ENCODE data around the gene ACOXL. TPM values are rescaled to one million over a fixed set of nuclear protein-coding genes. Genes with fewer than 3 reads are reported as not detected.

Gene ACOXL
- total RNA-seq, 5 donors from 2014 or later (not counting 1 experiment from before 2014, with no cell fraction given), result 0.10 TPM; not detected in 4

GRCh38 chr2:111030945-111031344, 298.6 kb downstream of the ACOXL start:
- no peaks in the 10 kb centered on the region for H3K4me1 ChIP-seq (ENCODE audit: control insufficient read depth in 1 of 2, extremely low read depth in 1 of 2, insufficient read depth in 2 of 2, low read length in 2 of 2)
- no CpG with 5 or more reads among the region's 2 CpGs for WGBS (ENCODE audit: insufficient coverage)
- CTCF ChIA-PET, result interaction anchor here in 1 of 2 donors (0.5 kb wide), 1 partner anchor 164 kb away, joined by 3 read pairs; no protein-coding TSS in a partner anchor

GRCh38 chr2:111031546-111032478, 299.4 kb downstream of the ACOXL start:
- Histone ChIP-seq H3K36me3 (ENCODE audit: control insufficient read depth in 2 of 2, extremely low read depth in 1 of 2, insufficient read depth in 1 of 2, low read length in 1 of 2) (no peaks in the 10 kb centered on the region), H3K4me3 (ENCODE audit: control insufficient read depth in 1 of 2, extremely low read depth in 1 of 2, low read length in 1 of 2) (no peak overlapping the region), H3K27me3 (replicated peaks in 1 of 2; ENCODE audit: control insufficient read depth in 2 of 2, extremely low read depth in 1 of 2, insufficient read depth in 2 of 2, low read length in 1 of 2) (peaks cover 0 to 20% of the 10 kb centered on the region in 2 experiments), H3K9me3 (no peaks in the 10 kb centered on the region), H3K4me1 (ENCODE audit: control insufficient read depth in 1 of 2, extremely low read depth in 1 of 2, insufficient read depth in 2 of 2, low read length in 2 of 2) (no peaks in the 10 kb centered on the region), H3K27ac (ENCODE audit: low read length) (no peak overlapping the region)
- 83% methylated on average over 4 of the region's 15 CpGs for WGBS (ENCODE audit: insufficient coverage)
- Mint-ChIP-seq H3K27me3 (peaks cover 0 to 35% of the 10 kb centered on the region in 2 donors), H3K36me3 (no peaks in the 10 kb centered on the region), H3K4me3 (no peak overlapping the region), H3K27ac (no peak overlapping the region), H3K4me1 (peaks cover 0 to 2% (median 2%) of the 10 kb centered on the region in 3 donors), H3K9me3 (no peaks in the 10 kb centered on the region)
- DNase-seq (no peak), ATAC-seq (replicated peaks in 1 of 4) (no peak)
- ChIA-PET CTCF (no interaction called here), POLR2A (no interaction called here)

More at GRCh38 chr2:111030945-111031344, 298.6 kb downstream of the ACOXL start:
- H3K4me3 Mint-ChIP-seq, result no peak overlapping the region
- peaks cover 0 to 13% of the 10 kb centered on the region in 2 experiments for H3K27me3 ChIP-seq (replicated peaks in 1 of 2; ENCODE audit: control insufficient read depth in 2 of 2, extremely low read depth in 1 of 2, insufficient read depth in 2 of 2, low read length in 1 of 2)
- no peaks in the 10 kb centered on the region for H3K9me3 Mint-ChIP-seq
- no peak overlapping the region for H3K27ac Mint-ChIP-seq
- no peaks in the 10 kb centered on the region for H3K9me3 ChIP-seq
- no peak overlapping the region for H3K4me3 ChIP-seq (ENCODE audit: control insufficient read depth in 1 of 2, extremely low read depth in 1 of 2, low read length in 1 of 2)
- ATAC-seq (replicated peaks in 1 of 4), result no peak
- DNase-seq, result no peak
- no peak overlapping the region for H3K27ac ChIP-seq (ENCODE audit: low read length)
- no peaks in the 10 kb centered on the region for H3K36me3 Mint-ChIP-seq
- H3K27me3 Mint-ChIP-seq, result peaks cover 0 to 26% of the 10 kb centered on the region in 2 donors
- no peaks in the 10 kb centered on the region for H3K36me3 ChIP-seq (ENCODE audit: control insufficient read depth in 2 of 2, extremely low read depth in 1 of 2, insufficient read depth in 1 of 2, low read length in 1 of 2)
- H3K4me1 Mint-ChIP-seq, result peaks cover 0 to 2% (median 2%) of the 10 kb centered on the region in 3 donors
- POLR2A ChIA-PET, result no interaction called here

- H3K4me1 Mint-ChIP-seq, result peaks cover 0 to 5% (median 2%) of the 10 kb centered on the region in 3 donors
- Histone ChIP-seq H3K27ac (ENCODE audit: low read length) (no peak overlapping the region), H3K9me3 (no peaks in the 10 kb centered on the region), H3K36me3 (ENCODE audit: control insufficient read depth in 2 of 2, extremely low read depth in 1 of 2, insufficient read depth in 1 of 2, low read length in 1 of 2) (no peaks in the 10 kb centered on the region), H3K4me1 (ENCODE audit: control insufficient read depth in 1 of 2, extremely low read depth in 1 of 2, insufficient read depth in 2 of 2, low read length in 2 of 2) (no peaks in the 10 kb centered on the region), H3K4me3 (ENCODE audit: control insufficient read depth in 1 of 2, extremely low read depth in 1 of 2, low read length in 1 of 2) (no peak overlapping the region), H3K27me3 (replicated peaks in 1 of 2; ENCODE audit: control insufficient read depth in 2 of 2, extremely low read depth in 1 of 2, insufficient read depth in 2 of 2, low read length in 1 of 2) (peaks cover 0 to 20% of the 10 kb centered on the region in 2 experiments)
- H3K27ac Mint-ChIP-seq, result no peak overlapping the region
- H3K9me3 Mint-ChIP-seq, result no peaks in the 10 kb centered on the region
- POLR2A ChIA-PET, result no interaction called here
- no peak for ATAC-seq (replicated peaks in 1 of 4)
- no peak for DNase-seq
- 84% methylated on average over 4 of the region's 8 CpGs for WGBS (ENCODE audit: insufficient coverage)
- H3K27me3 Mint-ChIP-seq, result peaks cover 0 to 38% of the 10 kb centered on the region in 2 donors
- H3K36me3 Mint-ChIP-seq, result no peaks in the 10 kb centered on the region
- H3K4me3 Mint-ChIP-seq, result no peak overlapping the region
- CTCF ChIA-PET, result no interaction called here
These were observed 300.5 kb downstream of the ACOXL start for GRCh38 chr2:111032721-111033429.

- H3K27ac ChIP-seq (ENCODE audit: low read length), result no peak overlapping the region
- DNase-seq, result no peak
- no peak overlapping the region for H3K27ac Mint-ChIP-seq
- no peak for ATAC-seq (replicated peaks in 1 of 4)
- H3K27me3 Mint-ChIP-seq, result peaks cover 0 to 38% of the 10 kb centered on the region in 2 donors
- H3K4me1 Mint-ChIP-seq, result peaks cover 0 to 5% (median 2%) of the 10 kb centered on the region in 3 donors
- ChIA-PET CTCF (no interaction called here), POLR2A (no interaction called here)
- no CpG with 5 or more reads among the region's 4 CpGs for WGBS (ENCODE audit: insufficient coverage)
- no peaks in the 10 kb centered on the region for H3K36me3 ChIP-seq (ENCODE audit: control insufficient read depth in 2 of 2, extremely low read depth in 1 of 2, insufficient read depth in 1 of 2, low read length in 1 of 2)
- peaks cover 0 to 20% of the 10 kb centered on the region in 2 experiments for H3K27me3 ChIP-seq (replicated peaks in 1 of 2; ENCODE audit: control insufficient read depth in 2 of 2, extremely low read depth in 1 of 2, insufficient read depth in 2 of 2, low read length in 1 of 2)
- H3K4me1 ChIP-seq (ENCODE audit: control insufficient read depth in 1 of 2, extremely low read depth in 1 of 2, insufficient read depth in 2 of 2, low read length in 2 of 2), result peaks cover 0 to 3% of the 10 kb centered on the region in 2 experiments
- H3K9me3 Mint-ChIP-seq, result no peaks in the 10 kb centered on the region
- no peaks in the 10 kb centered on the region for H3K36me3 Mint-ChIP-seq
- no peaks in the 10 kb centered on the region for H3K9me3 ChIP-seq
- H3K4me3 Mint-ChIP-seq, result no peak overlapping the region
- H3K4me3 ChIP-seq (ENCODE audit: control insufficient read depth in 1 of 2, extremely low read depth in 1 of 2, low read length in 1 of 2), result no peak overlapping the region
These were observed 301.8 kb downstream of the ACOXL start for GRCh38 chr2:111034146-111034545.

- POLR2A ChIA-PET, result no interaction called here
- ATAC-seq (replicated peaks in 1 of 4) (no peak), DNase-seq (no peak)
- Histone ChIP-seq H3K4me1 (ENCODE audit: control insufficient read depth in 1 of 2, extremely low read depth in 1 of 2, insufficient read depth in 2 of 2, low read length in 2 of 2) (peaks cover 0 to 5% of the 10 kb centered on the region in 2 experiments), H3K9me3 (no peaks in the 10 kb centered on the region), H3K27ac (ENCODE audit: low read length) (no peak overlapping the region), H3K36me3 (ENCODE audit: control insufficient read depth in 2 of 2, extremely low read depth in 1 of 2, insufficient read depth in 1 of 2, low read length in 1 of 2) (no peaks in the 10 kb centered on the region), H3K27me3 (replicated peaks in 1 of 2; ENCODE audit: control insufficient read depth in 2 of 2, extremely low read depth in 1 of 2, insufficient read depth in 2 of 2, low read length in 1 of 2) (peaks cover 0 to 20% of the 10 kb centered on the region in 2 experiments), H3K4me3 (ENCODE audit: control insufficient read depth in 1 of 2, extremely low read depth in 1 of 2, low read length in 1 of 2) (no peak overlapping the region)
- H3K4me3 Mint-ChIP-seq, result no peak overlapping the region
- WGBS (ENCODE audit: insufficient coverage), result no CpG with 5 or more reads among the region's 6 CpGs
- CTCF ChIA-PET, result no interaction called here
- peaks cover 0 to 5% (median 2%) of the 10 kb centered on the region in 3 donors for H3K4me1 Mint-ChIP-seq
- no peaks in the 10 kb centered on the region for H3K9me3 Mint-ChIP-seq
- H3K27me3 Mint-ChIP-seq, result peaks cover 0 to 38% of the 10 kb centered on the region in 2 donors
- H3K36me3 Mint-ChIP-seq, result no peaks in the 10 kb centered on the region
- no peak overlapping the region for H3K27ac Mint-ChIP-seq
These were observed 302.2 kb downstream of the ACOXL start for GRCh38 chr2:111034606-111035005.

- Mint-ChIP-seq H3K4me3 (no peak overlapping the region), H3K9me3 (no peaks in the 10 kb centered on the region), H3K27ac (no peak overlapping the region), H3K27me3 (peaks cover 0 to 45% of the 10 kb centered on the region in 2 donors), H3K4me1 (peaks cover 0 to 3% (median 0%) of the 10 kb centered on the region in 3 donors), H3K36me3 (no peaks in the 10 kb centered on the region)
- H3K4me1 ChIP-seq (ENCODE audit: control insufficient read depth in 1 of 2, extremely low read depth in 1 of 2, insufficient read depth in 2 of 2, low read length in 2 of 2), result peaks cover 0 to 9% of the 10 kb centered on the region in 2 experiments
- no peak for DNase-seq
- H3K36me3 ChIP-seq (ENCODE audit: control insufficient read depth in 2 of 2, extremely low read depth in 1 of 2, insufficient read depth in 1 of 2, low read length in 1 of 2), result no peaks in the 10 kb centered on the region
- H3K4me3 ChIP-seq (ENCODE audit: control insufficient read depth in 1 of 2, extremely low read depth in 1 of 2, low read length in 1 of 2), result no peak overlapping the region
- ATAC-seq (replicated peaks in 1 of 4), result no peak
- 70% methylated on average over 3 of the region's 5 CpGs for WGBS (ENCODE audit: insufficient coverage)
- peaks cover 0 to 26% of the 10 kb centered on the region in 2 experiments for H3K27me3 ChIP-seq (replicated peaks in 1 of 2; ENCODE audit: control insufficient read depth in 2 of 2, extremely low read depth in 1 of 2, insufficient read depth in 2 of 2, low read length in 1 of 2)
- no peak overlapping the region for H3K27ac ChIP-seq (ENCODE audit: low read length)
- H3K9me3 ChIP-seq, result no peaks in the 10 kb centered on the region
- POLR2A ChIA-PET, result no interaction called here
- CTCF ChIA-PET, result no interaction called here
These were observed 303.6 kb downstream of the ACOXL start for GRCh38 chr2:111035830-111036441.
